H1 (cell line): Measurements from ENCODE around the gene IFRD1. TPM values are rescaled to one million over a fixed set of nuclear protein-coding genes. Genes with fewer than 3 reads are reported as not detected.

Source experiments
- ATF3 ChIP-seq: IDR thresholded peaks from 2 replicates; pipeline ENCODE4 v1.6.1; 2011; ENCODE audit warnings: low read depth, mild to moderate bottlenecking, low read length; ENCODE audit not compliant: insufficient read depth
- JUND ChIP-seq: IDR thresholded peaks from 2 replicates; pipeline ENCODE4 v1.6.1; 2011; ENCODE audit warnings: mild to moderate bottlenecking, improper control_type of control experiment, low read length
- SIN3A ChIP-seq, 2 experiments: IDR thresholded peaks in 1 of 2; conservative IDR thresholded peaks in 1 of 2; 2 replicates each; pipeline ENCODE4 v1.6.1; 2011 to 2012; ENCODE audit warnings: low read length in 2 of 2, improper control_type of control experiment in 1 of 2, low read depth in 1 of 2, mild to moderate bottlenecking in 1 of 2
- polyA plus RNA-seq, 7 experiments: library from polyadenylated mRNA; depleted of rRNA in 3 of 7; stranded (reverse) in 5 of 7; unstranded in 2 of 7; fragments of >200 nt in 5 of 7; fragments of 200-250 nt in 2 of 7; gene quantifications; 1 replicate in 5 of 7; 2 replicates in 1 of 7; 4 replicates in 1 of 7; pipeline versions ENCODE4 v1.2.1 to v1.2.3, GENCODE V29; 2011 to 2013; ENCODE audit warnings: missing spikeins in 2 of 7, mixed read lengths in 2 of 7
- total RNA-seq: library from RNA; stranded (reverse); fragmentation: NEBNext Ultra II Directional; extraction: Animal tissue kit (Norgen Biotek cat#: 25700); gene quantifications from 2 replicates; pipeline ENCODE4 v1.2.1, GENCODE V29; 2021

The IFRD1 gene
- total and polyA plus RNA-seq, 2 of the 8 experiments (the other 6 are each of a cell fraction or from before 2014, with no cell fraction given) = 23.0 to 50.4 TPM

GRCh38 chr7:112484671-112485167 lies 34.5 kb downstream of the IFRD1 start (continued):
- TF ChIP-seq ATF3 (no peak), JUND (no peak), SIN3A (conservative IDR thresholded peaks at IDR 0.05 in 1 of 2, IDR thresholded peaks at IDR 0.05 in 1 of 2; ENCODE audit: low read depth in 1 of 2, low read length in 2 of 2) (no peak)
